Stimulated activated naive CD8-positive, alpha-beta T cell treated with anti-CD3 and anti-CD28 coated beads, Interleukin-15, amount 100 ng/mL, for 72 hours (primary cell): ENCODE data around the gene TNNC2.
"Not testable (repeated sequence)": the region's sequence is repeated elsewhere in the genome, so short reads cannot be mapped to it uniquely, and the experiment has no call there.

Experiments
- ATAC-seq: fragments of 150-1000 bp; cut with Tn5 transposase; 2 replicates; pipeline ENCODE4 v1.10.0; 2021; ENCODE audit warnings: mild to moderate bottlenecking, moderate library complexity
- DNase-seq, 2 donors: peaks; one replicate each; pipeline ENCODE4 v3.0.0; 2021 to 2022
- H3K27ac Mint-ChIP-seq, 2 donors: one replicate each; pipeline ENCODE4 v1.8.0; 2022; ENCODE audit warnings: mild to moderate bottlenecking in 2 of 2, mixed read lengths in 2 of 2, moderate library complexity in 2 of 2
- H3K27me3 Mint-ChIP-seq: one replicate; pipeline ENCODE4 v1.8.0; 2022; ENCODE audit warnings: mixed read lengths
- H3K4me1 Mint-ChIP-seq: one replicate; pipeline ENCODE4 v1.8.0; 2022; ENCODE audit warnings: mild to moderate bottlenecking, mixed read lengths
- H3K4me3 Mint-ChIP-seq, 2 donors: one replicate each; pipeline ENCODE4 v1.8.0; 2022; ENCODE audit warnings: mild to moderate bottlenecking in 2 of 2, mixed read lengths in 2 of 2, moderate library complexity in 1 of 2
- H3K9me3 Mint-ChIP-seq, 2 donors: one replicate each; pipeline ENCODE4 v1.8.0; 2022; ENCODE audit warnings: mixed read lengths in 2 of 2

The TNNC2 gene

DNA sequence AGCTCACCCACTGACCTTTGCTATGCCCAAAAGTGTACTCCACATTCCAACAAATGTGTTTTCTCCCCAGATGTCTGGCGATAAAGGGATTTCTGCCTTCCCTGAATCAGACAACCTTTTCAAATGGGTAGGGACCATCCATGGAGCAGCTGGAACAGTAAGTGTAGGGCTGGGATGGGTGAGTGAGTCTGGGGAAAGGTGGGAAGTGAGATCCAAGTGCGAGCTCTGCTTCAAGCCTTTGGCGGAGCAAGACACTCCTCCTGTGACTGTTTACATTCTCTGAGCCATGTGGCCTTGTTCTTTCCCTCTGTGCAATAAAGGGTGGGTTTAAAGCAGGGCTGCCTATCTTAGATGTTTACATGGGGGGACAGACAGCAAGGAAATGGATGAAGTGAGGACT is 12.8 kb downstream of the TNNC2 start:
- Mint-ChIP-seq H3K4me1 (peaks cover 34% of the 10 kb centered on the region), H3K4me3 (no peak overlapping the region), H3K27me3 (no peaks in the 10 kb centered on the region), H3K27ac (no peak overlapping the region), H3K9me3 (no peaks in the 10 kb centered on the region)
- DNase-seq (no peak), ATAC-seq (no peak)

DNA sequence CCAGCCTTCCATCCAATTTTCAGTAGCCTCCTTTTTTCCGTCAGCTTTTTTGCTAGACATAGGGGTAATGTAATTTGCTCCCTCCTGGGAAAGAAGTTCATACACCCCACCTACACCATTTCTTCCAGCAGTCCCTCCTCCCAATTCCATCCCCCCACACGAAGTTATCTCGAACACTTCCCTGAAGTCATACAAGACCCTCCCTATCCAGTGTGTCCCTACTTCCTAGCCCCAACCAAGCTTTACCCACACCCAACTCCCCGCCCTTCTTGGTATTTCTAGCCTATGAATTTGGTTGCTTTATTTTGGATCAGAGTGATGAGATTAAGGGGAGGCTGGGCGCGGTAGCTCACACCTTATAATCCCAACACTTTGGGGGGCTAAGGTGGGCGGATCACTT is 13.6 kb downstream of the TNNC2 start:
- Mint-ChIP-seq H3K4me3 (peak overlapping the region; percentile 95 to 96), H3K4me1 (peaks cover 34% of the 10 kb centered on the region), H3K9me3 (no peaks in the 10 kb centered on the region), H3K27ac (peak overlapping the region; percentile 97 to 99), H3K27me3 (no peaks in the 10 kb centered on the region)
- ATAC-seq = no peak
- no peak for DNase-seq

DNA sequence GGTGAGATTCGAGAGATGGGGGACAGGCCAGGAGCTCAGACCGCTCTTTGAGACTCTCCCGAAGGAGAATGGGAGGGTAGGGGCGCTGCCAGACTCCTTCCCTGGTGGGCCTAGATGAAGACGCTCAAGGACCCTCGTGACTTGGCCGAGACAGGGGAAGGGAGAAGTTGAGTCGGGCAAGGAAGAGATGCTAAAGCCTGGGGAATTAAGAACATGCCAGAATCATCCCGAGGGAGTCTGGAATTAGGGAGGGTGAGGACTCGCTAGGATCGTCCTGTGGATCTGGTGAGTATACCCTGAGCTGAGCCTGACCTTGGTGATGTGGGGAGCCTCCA is 14.1 kb downstream of the TNNC2 start:
- Mint-ChIP-seq H3K4me1 (peaks cover 34% of the 10 kb centered on the region), H3K9me3 (no peaks in the 10 kb centered on the region), H3K27ac (peak overlapping the region; percentile 97 to 99), H3K4me3 (peak overlapping the region; percentile 95 to 96), H3K27me3 (no peaks in the 10 kb centered on the region)
- no peak for DNase-seq
- ATAC-seq = no peak

DNA sequence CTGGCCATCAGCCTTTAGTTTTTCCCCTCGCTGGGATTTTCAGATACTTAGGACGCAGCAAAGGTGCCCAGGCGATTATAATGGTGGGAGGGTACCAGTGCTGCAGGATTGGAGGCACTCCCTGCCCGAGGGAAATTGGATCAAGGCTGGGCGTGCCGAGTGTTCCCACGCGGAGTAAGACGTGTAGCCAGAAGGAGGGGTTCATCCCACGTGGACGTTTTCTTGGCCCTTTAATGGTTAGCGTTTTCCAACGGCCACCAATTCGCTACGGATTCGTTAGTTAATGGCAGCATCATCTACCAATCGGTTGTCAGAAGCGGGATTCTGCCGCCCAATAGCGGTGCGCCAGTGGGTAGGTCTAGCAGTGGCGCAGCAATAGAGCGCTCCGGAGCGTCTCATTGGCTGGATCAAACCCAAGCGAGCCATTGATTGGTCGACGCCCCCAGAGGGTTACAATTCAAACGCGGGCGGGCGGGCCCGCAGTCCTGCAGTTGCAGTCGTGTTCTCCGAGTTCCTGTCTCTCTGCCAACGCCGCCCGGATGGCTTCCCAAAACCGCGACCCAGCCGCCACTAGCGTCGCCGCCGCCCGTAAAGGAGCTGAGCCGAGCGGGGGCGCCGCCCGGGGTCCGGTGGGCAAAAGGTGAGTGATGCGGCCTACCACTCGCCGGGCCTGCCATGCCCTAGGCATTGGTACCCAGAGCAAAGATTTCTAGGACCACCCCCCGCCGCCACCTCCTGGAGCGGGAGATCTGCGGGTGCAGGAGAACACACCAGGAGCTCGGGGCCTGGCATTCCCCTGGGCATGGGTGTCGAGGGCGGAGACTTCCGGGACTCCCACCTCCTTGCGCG is 14.7 kb downstream of the TNNC2 start, which contains the start of gene UBE2C:
UBE2C (plus strand) TSS at position 488 of the 849 bp plus-strand sequence; CDS start at position 540, 52 bp downstream.
- Mint-ChIP-seq H3K27me3 (no peaks in the 10 kb centered on the region), H3K9me3 (no peaks in the 10 kb centered on the region), H3K4me3 (peak within 1 kb of the TSS; percentile 95 to 96), H3K27ac (peak within 1 kb of the TSS; percentile 97 to 99), H3K4me1 (peaks cover 34% of the 10 kb centered on the region)
- peak; percentile 100 for ATAC-seq
- peak; percentile 91 to 98 for DNase-seq

DNA sequence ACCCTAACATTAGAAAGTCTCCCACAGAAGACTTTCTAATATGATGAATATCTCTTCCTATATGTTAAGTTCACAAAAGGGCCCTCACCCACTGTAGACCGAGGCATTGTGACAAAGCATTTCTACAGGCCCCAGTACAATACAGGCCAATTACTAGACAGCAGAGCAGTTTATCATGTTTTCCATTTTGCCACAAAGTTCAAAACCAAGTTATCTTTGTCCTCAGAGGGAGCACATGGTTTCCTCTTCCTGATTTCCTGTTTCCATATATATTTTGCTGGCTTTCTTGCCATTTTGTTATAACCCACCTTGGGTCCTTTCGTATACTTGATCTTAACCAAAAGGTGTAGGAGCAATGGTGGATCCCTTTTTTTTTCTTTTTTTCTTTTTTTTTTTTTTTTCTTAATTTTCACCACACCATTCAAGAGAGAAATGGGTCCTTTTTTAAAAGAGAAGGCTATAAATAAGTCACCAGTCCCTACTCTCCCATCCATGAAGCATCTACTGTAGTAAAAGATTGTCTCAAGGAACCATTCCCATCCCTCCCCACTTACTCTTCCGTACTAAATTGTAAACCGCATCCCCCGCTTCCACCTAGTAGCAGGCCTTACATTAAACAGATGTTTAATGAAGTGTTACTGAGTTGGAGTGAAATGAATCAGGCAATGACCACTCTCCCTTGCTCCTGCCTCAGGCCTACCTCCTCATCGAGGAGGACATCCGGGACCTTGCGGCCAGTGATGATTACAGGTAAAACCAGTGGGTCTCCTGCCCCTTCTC is 16.7 kb downstream of the TNNC2 start:
- H3K4me1 Mint-ChIP-seq = peaks cover 21% of the 10 kb centered on the region
- ATAC-seq = no peak

DNA sequence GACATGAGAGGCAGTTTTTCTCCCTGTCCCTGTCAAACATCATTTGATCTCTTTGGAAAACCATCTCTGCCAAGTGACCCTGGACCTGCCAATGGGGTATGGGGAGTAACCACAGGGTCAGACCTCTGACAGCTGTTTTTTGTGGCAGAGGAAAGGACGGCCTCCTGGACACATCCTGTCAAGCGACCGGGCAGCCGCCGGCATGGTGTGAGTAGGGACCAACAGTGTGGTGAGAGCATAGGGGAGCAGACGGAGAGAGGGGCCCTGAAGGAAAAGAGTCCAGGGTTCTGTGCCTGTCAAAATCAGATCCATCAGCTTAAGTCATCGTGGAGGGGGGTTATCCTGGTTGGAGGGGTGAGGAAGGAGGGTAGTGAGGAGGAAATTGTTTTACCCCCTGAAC is 25.3 kb downstream of the TNNC2 start:
- Mint-ChIP-seq H3K9me3 (no peaks in the 10 kb centered on the region), H3K4me1 (peaks cover 15% of the 10 kb centered on the region), H3K4me3 (no peak overlapping the region), H3K27me3 (no peaks in the 10 kb centered on the region), H3K27ac (no peak overlapping the region)
- DNase-seq (no peak), ATAC-seq (no peak)

More for the DNA sequence above, 16.7 kb downstream of the TNNC2 start:
- Mint-ChIP-seq H3K27ac (no peak overlapping the region), H3K4me3 (no peak overlapping the region), H3K9me3 (no peaks in the 10 kb centered on the region), H3K27me3 (no peaks in the 10 kb centered on the region)
- no peak for DNase-seq

DNA sequence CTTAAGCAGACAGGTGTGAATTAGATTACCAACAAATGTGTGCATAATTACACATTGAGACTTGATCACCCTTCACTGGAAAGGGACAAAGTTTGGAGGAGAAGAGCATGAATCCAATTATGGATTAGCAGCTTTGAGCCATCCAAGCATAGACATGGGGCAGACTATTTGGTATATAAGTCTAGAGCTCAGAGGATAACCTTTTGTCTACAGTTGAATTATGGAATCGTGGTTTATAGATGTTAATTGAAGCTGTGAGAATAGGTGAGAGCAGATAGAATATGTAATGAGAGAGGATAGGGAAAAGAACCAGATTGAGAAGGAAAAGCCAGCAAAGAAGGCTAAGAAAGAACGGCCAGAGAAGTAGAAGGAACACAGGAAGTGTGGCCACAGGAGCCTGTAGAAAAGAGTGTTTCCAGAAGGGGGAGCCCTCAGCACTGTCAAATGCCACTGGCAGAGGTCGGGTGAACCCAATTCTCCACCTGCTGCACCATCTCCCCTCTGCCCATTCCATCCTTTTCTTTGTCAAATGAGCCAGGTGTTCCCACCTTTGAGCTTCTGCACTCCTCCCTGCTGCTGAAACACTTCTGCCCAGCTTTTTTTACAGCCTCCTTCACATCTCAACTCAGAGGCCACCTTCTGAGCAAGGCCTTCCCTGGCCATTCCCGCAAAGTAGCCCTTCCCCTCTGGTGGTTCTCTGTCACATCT is 28.0 kb downstream of the TNNC2 start:
- H3K27ac Mint-ChIP-seq = peak overlapping the region in 1 of 2 donors; percentile 41
- peaks cover 20% of the 10 kb centered on the region for H3K4me1 Mint-ChIP-seq
- no peak overlapping the region for H3K4me3 Mint-ChIP-seq
- H3K27me3 Mint-ChIP-seq = no peaks in the 10 kb centered on the region
- peak; percentile 52 to 67 for DNase-seq
- peak; percentile 91 for ATAC-seq
- no peaks in the 10 kb centered on the region for H3K9me3 Mint-ChIP-seq

DNA sequence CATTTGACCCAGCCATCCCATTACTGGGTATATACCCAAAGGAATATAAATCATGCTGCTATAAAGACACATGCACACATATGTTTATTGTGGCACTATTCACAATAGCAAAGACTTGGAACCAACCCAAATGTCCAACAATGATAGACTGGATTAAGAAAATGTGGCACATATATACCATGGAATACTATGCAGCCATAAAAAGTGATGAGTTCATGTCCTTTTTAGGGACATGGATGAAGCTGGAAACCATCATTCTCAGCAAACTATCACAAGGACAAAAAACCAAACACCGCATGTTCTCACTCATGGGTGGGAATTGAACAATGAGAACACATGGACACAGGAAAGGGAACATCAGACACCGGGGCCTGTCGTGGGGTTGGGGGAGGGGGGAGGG is 29.2 kb downstream of the TNNC2 start:
- peaks cover 23% of the 10 kb centered on the region for H3K4me1 Mint-ChIP-seq
- not testable (repeated sequence) for H3K9me3 Mint-ChIP-seq, H3K27ac Mint-ChIP-seq, DNase-seq, H3K4me3 Mint-ChIP-seq, ATAC-seq, H3K27me3 Mint-ChIP-seq

DNA sequence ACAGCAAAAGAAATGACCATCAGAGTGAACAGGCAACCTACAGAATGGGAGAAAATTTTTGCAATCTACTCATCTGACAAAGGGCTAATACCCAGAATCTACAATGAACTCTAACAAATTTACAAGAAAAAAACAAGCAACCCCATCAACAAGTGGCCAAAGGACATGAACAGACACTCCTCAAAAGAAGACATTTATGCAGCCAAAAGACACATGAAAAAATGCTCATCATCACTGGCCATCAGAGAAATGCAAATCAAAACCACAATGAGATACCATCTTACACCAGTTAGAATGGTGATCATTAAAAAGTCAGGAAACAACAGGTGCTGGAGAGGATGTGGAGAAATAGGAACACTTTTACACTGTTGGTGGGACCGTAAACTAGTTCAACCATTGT is 29.6 kb downstream of the TNNC2 start:
- not testable (repeated sequence) for DNase-seq, ATAC-seq, H3K27me3 Mint-ChIP-seq, H3K27ac Mint-ChIP-seq, H3K4me3 Mint-ChIP-seq, H3K9me3 Mint-ChIP-seq
- peaks cover 27% of the 10 kb centered on the region for H3K4me1 Mint-ChIP-seq

DNA sequence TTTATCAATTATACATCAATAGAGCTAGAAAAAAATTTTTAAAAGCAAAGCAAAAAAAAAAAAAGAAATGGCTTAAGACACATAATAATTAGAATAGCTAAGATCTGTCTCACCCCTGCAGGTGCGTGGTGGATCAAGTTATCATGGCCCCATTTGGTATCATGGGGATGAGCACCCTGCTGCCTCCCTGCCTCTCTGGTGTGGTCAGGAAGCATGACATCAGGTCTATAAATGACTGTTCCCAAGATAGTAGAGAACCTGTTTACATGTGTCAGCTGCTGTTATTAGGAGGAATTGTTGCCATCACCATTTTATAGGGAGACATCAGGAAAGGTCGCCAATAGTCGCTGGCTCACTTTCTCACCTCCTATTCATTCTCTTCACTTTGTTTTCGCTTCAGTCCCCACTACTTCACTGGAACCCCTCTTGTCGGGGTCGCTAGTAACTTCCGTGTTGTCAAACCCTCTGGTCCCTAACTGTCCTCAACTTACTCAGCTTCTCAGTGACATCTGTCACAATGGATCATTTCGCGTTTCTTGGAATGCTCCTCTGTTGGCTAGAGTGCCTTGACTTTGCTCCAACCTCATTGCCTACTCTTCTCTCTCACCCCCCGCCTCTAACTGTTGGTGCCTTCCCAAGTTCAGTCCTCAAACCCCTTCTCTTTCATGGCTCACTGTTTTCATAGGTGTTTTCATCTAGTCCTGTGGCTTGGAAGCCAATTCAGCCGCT is 30.6 kb downstream of the TNNC2 start:
- Mint-ChIP-seq H3K4me1 (peaks cover 32% of the 10 kb centered on the region), H3K27ac (peak overlapping the region in 1 of 2 donors; percentile 46), H3K9me3 (no peaks in the 10 kb centered on the region), H3K4me3 (no peak overlapping the region), H3K27me3 (no peaks in the 10 kb centered on the region)
- DNase-seq = no peak
- ATAC-seq = no peak

DNA sequence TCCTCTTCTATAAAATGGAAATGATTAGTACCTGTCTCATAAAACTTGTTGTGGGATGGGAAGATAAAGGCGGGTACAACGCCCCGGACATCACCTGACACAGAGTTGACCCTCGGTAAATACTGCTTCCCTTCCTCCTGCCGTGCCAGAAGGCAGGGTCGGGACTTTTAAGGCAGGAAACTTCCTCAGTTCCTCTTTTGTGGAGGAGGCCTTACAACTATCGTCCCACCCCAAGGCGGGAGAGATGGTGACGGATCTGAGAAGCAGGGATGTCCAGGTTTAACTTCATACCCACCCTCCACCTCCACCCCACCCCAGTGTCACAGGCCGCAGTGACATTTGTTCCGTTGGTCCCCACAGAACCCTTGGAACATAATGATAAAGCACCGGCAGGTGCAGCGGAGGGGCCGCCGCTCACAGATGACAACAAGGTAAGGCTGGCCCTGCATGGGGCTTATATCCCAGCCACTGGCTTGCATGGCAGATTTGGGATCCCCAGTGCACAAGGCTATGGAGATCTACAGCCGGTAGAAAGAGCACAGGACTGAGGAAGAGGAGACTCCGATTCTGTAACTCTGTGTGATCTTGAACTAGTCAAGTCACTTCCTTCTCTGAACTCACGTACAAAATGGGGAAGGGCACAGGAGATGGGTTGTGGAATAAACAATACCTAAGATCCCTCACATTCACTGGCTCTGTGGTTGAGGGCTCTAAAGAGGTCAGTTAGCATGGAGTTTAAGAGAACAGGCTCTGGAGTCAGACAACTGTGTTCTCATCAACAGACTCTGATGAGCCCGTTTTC is 34.6 kb downstream of the TNNC2 start:
- Mint-ChIP-seq H3K27me3 (no peaks in the 10 kb centered on the region), H3K4me1 (peaks cover 19% of the 10 kb centered on the region)

DNA sequence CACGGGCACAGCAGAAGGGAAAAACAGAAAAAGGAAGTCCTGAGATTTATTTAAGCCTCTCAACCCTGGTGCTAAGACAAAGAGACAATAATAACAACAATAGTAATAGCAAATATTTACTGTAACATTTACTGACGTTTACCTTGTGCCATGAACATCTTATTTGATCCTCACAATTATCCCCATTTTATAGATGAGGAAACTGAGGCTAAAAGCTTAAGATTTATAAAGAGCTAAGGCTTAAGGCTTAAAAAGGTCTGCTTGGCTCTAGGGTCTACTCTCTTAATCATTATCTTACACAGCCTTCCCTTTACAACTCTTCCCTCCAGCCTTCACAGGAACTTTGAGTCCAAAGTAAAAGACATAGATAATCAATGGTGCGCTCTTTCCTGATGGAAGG is 38.8 kb downstream of the TNNC2 start:
- Mint-ChIP-seq H3K9me3 (no peaks in the 10 kb centered on the region), H3K27me3 (no peaks in the 10 kb centered on the region), H3K27ac (no peak overlapping the region), H3K4me1 (peaks cover 14% of the 10 kb centered on the region), H3K4me3 (no peak overlapping the region)
- DNase-seq (no peak), ATAC-seq (no peak)

More for the DNA sequence above, 34.6 kb downstream of the TNNC2 start:
- no peak for ATAC-seq
- peak overlapping the region; percentile 94 to 97 for H3K27ac Mint-ChIP-seq
- no peaks in the 10 kb centered on the region for H3K9me3 Mint-ChIP-seq
- no peak for DNase-seq
- H3K4me3 Mint-ChIP-seq = peak overlapping the region; percentile 88 to 91

DNA sequence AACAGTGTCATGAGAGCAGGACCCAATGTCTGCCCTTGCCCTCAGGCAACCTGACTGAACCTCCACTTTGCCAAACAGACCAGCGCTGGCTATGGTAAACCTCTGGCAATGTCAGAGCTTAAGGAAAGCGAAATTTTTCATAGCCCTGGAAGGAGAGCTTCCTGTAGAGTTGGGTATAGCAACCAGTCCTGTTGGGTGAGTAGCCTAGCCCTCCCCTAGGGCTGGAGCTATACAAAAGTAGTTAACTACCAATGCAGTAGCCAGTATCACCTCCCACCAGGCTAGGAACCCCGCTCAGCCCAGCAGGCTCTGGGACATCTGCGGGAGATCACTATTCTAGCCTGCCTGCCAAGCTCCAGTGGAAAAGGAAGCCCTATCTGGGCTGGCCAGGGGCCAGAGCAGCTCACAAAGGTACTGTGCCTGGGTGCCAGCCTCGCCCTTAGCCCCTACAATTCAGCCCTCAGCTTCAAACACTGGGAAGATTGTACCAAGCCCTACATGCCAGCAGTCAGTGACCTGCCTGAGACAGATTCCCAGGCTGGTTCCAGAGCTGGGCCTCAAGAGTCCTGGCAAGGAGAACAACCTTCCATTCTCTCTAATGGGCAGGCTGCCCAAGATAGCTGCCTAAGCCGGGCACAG is 43.3 kb downstream of the TNNC2 start:
- no peaks in the 10 kb centered on the region for H3K27me3 Mint-ChIP-seq
- H3K27ac Mint-ChIP-seq = no peak overlapping the region
- H3K4me1 Mint-ChIP-seq = peaks cover 13% of the 10 kb centered on the region
- DNase-seq (no peak), ATAC-seq (no peak)
- H3K4me3 Mint-ChIP-seq = no peak overlapping the region
- H3K9me3 Mint-ChIP-seq = no peaks in the 10 kb centered on the region

DNA sequence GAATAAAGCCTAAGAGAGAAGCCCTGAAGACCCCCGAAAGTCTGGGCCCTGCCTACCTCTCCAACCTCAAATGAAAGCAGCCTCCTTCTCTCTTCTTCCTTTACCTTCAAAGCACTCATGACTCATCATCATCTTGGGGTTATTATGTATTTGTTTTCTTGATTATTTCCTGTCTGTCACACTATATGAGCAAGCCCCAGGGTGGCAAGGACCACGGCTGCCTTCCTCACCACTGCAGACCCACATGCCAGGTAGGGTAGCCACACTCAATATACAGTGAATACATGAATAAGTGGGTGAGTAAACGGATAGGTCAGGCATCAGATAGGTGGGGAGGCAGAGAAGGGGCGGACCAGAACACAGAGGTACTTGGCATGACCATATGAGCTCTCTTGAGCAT is 44.2 kb downstream of the TNNC2 start:
- H3K4me1 Mint-ChIP-seq = peaks cover 13% of the 10 kb centered on the region
- no peak overlapping the region for H3K4me3 Mint-ChIP-seq
- H3K9me3 Mint-ChIP-seq = no peaks in the 10 kb centered on the region
- no peak overlapping the region for H3K27ac Mint-ChIP-seq
- ATAC-seq (peak; percentile 79), DNase-seq (peak in 1 of 2 donors; percentile 7)
- H3K27me3 Mint-ChIP-seq = no peaks in the 10 kb centered on the region
